OCI-LY7 (cell line): Measurements from ENCODE around the gene ABCB9. TPM values are rescaled to one million over a fixed set of nuclear protein-coding genes. Genes with fewer than 3 reads are reported as not detected.

Experiments
- BruUV-seq: library from RNA; stranded (reverse); fragments of 400-500 nt; replicated peaks from 2 replicates; lab custom pipeline; 2021; lab: Mats Ljungman, UMichigan
- CTCF ChIA-PET: fragments of 300-600 bp; sonication (Branson Sonifier 250); formaldehyde crosslinking; loops from one replicate; lab custom pipeline; 2022; ENCODE audit warnings: antibody characterized with exemption; ENCODE audit not compliant: unreplicated experiment; lab: Charles Lee
- POLR2A ChIA-PET: fragments of 300-600 bp; sonication (Branson Sonifier 250); formaldehyde crosslinking; loops from one replicate; lab custom pipeline; 2022; ENCODE audit warnings: antibody characterized with exemption; lab: Charles Lee
- DNase-seq: peaks from one replicate; pipeline ENCODE4 v3.0.0-alpha.2; 2015; ENCODE audit warnings: low spot score
- H2AFZ ChIP-seq: fragments of 200-600 bp; sonication (generic), shearing (Covaris generic); 2 replicates; pipeline ENCODE4 v1.6.1; 2014; ENCODE audit warnings: mild to moderate bottlenecking, antibody characterized with exemption, low read length, moderate library complexity
- H3K27ac ChIP-seq: fragments of 200-600 bp; sonication (generic); 2 replicates; pipeline ENCODE4 v1.5.1; 2014; ENCODE audit warnings: mixed run types, low read depth, mild to moderate bottlenecking, moderate library complexity, low read length, inconsistent platforms; ENCODE audit not compliant: poor library complexity, severe bottlenecking
- H3K36me3 ChIP-seq: fragments of 200-600 bp; sonication (generic); 2 replicates; pipeline ENCODE4 v1.6.1; 2014; ENCODE audit warnings: mild to moderate bottlenecking, antibody characterized with exemption, low read length, moderate library complexity, mixed read lengths; ENCODE audit not compliant: insufficient read depth
- H3K4me1 ChIP-seq: fragments of 200-600 bp; sonication (generic); 2 replicates; pipeline ENCODE4 v1.5.1; 2014; ENCODE audit warnings: mild to moderate bottlenecking, low read length; ENCODE audit not compliant: insufficient read depth, poor library complexity, severe bottlenecking
- H3K4me2 ChIP-seq: fragments of 200-600 bp; sonication (generic); 2 replicates; pipeline ENCODE4 v1.6.1; 2014; ENCODE audit warnings: mild to moderate bottlenecking, low read length
- H3K4me3 ChIP-seq: fragments of 200-600 bp; sonication (generic); 2 replicates; pipeline ENCODE4 v1.5.1; 2014; ENCODE audit warnings: mild to moderate bottlenecking, low read depth, low read length; ENCODE audit not compliant: poor library complexity, severe bottlenecking
- H3K79me2 ChIP-seq: fragments of 200-600 bp; sonication (generic); 2 replicates; pipeline ENCODE4 v1.6.1; 2016; ENCODE audit warnings: low read depth, mild to moderate bottlenecking, low read length, moderate library complexity, mixed read lengths; ENCODE audit not compliant: insufficient read depth
- H3K9me2 ChIP-seq: fragments of 200-600 bp; sonication (generic); 2 replicates; pipeline ENCODE4 v1.6.1; 2016; ENCODE audit warnings: mild to moderate bottlenecking, low read length, mixed read lengths; ENCODE audit not compliant: insufficient read depth
- H3K9me3 ChIP-seq: fragments of 200-600 bp; sonication (generic); 2 replicates; pipeline ENCODE4 v1.6.1; 2014; ENCODE audit warnings: mild to moderate bottlenecking, mixed run types, low read length, mixed read lengths
- H4K20me1 ChIP-seq: fragments of 200-600 bp; sonication (generic); 2 replicates; pipeline ENCODE4 v1.6.1; 2014; ENCODE audit warnings: mild to moderate bottlenecking, antibody characterized with exemption, low read length, moderate library complexity, mixed read lengths; ENCODE audit not compliant: insufficient read depth
- CTCF ChIP-seq: fragments of 200-600 bp; sonication (generic); conservative IDR thresholded peaks from 2 replicates; pipeline ENCODE4 v1.5.1; 2014; ENCODE audit warnings: mild to moderate bottlenecking, antibody characterized with exemption, low read length, moderate library complexity, mixed read lengths
- EZH2phosphoT487 ChIP-seq: fragments of 200-600 bp; sonication (generic); IDR thresholded peaks from 2 replicates; pipeline ENCODE4 v1.6.1; 2018; ENCODE audit warnings: low read depth, borderline replicate concordance, mild to moderate bottlenecking, mixed run types, antibody characterized with exemption, low read length, moderate library complexity, mixed read lengths
- intact Hi-C: fragments of 100-400 bp; cut with micrococcal nuclease; formaldehyde crosslinking; loops from one replicate; pipeline ENCODE4 v1.10.0; 2022; ENCODE audit not compliant: unreplicated experiment
- total RNA-seq, 2 experiments: library from RNA; depleted of rRNA in 1 of 2; stranded (reverse); fragments of >200 nt in 1 of 2; shearing (Covaris generic) in 1 of 2; gene quantifications; 2 replicates each; pipeline ENCODE4 v1.2.3, GENCODE V29; 2014 to 2022

Gene ABCB9
- total RNA-seq, 2 experiments from 2014 or later: 4.0 to 7.9 TPM

DNA sequence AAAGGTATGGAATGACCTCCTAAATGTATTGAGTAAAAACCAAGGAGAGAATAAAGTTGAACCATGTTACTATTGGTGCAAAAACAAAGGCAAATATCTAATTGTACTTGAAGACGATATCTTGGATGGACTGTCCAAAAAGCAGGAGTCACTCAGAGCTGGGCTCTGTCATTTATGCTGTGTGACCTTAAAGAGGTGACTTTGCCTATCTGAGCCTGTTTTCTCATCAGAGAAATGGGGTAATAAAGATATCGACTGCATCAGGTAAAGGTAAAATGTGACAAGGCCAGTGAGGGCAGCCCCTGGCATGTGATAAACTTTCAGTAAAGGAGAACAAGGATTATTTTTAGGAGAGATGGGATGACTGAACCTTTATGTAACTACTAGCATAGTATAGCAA is 1.8 kb upstream of the ABCB9 start:
- no peak for TF ChIP-seq CTCF
- TF ChIP-seq EZH2phosphoT487: no peak
- ChIA-PET CTCF (no interaction called here), POLR2A (interaction anchor here (0.5 to 1.9 kb wide), 5 partner anchors 12 to 610 kb away, joined by 3 to 9 read pairs (median 5); partner anchors contain the start of gene ARL6IP4)

DNA sequence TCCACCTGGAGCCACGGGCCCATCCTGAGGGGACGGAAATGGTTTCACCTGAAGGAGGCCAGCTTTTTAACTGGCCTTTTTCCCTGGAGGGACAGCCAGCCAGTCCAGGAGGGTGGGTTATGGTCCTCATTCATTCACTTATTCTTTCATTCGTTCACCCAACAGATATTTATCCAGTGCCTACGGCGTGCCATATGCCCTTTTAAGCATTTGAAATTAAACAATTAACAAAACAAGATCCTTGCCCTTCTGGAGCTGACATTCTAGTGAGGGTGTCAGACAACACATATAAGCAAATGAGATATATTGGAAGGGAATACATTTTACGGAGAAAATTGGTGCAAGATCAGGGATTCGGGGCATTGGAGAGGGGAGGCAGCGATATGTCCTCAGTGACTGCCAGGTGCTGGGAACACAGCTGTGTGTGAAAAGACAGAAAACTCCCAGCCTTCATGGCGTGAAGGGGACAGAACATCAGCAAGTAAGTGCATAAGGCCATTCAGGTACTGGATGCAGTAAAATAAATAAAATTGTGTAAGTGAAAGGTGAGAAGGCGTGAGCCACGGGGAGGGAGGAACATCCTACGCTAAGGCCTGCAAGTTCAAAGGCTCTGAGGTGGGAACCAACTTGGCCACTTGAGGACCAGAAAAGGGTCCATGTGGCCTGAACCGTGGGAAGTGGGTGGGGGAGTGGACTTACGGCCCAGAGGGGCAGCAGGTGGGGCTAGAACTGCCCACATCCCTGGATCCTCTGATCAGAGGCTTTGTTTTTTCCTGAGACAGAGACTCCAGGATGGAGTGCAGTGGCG is 684 bp upstream of the ABCB9 start:
- peak overlapping the region; percentile 86 for H3K4me2 ChIP-seq
- no peaks in the 10 kb centered on the region for H3K36me3 ChIP-seq
- no peaks in the 10 kb centered on the region for H4K20me1 ChIP-seq
- no peak overlapping the region; the same call in 1 of the 2 replicates for H2AFZ ChIP-seq
- H3K9me2 ChIP-seq: no peaks in the 10 kb centered on the region
- peaks cover 26% of the 10 kb centered on the region for H3K4me1 ChIP-seq
- ChIA-PET CTCF (interaction anchor here (0.6 kb wide), 1 partner anchor 8 kb away, joined by 3 read pairs; the partner anchor contains the start of gene OGFOD2), POLR2A (interaction anchor here (0.6 to 0.7 kb wide), 2 partner anchors 79 to 95 kb away, joined by 3 read pairs; no protein-coding TSS in a partner anchor)
- TF ChIP-seq CTCF: no peak
- TF ChIP-seq EZH2phosphoT487: no peak
- BruUV-seq: no TSS peak
- no peak overlapping the region for H3K27ac ChIP-seq
- H3K79me2 ChIP-seq: no peaks in the 10 kb centered on the region
- intact Hi-C loops: no loop called here
- no peaks in the 10 kb centered on the region for H3K9me3 ChIP-seq
- DNase-seq: no peak
- peak overlapping the region; percentile 71 for H3K4me3 ChIP-seq

More for the DNA sequence above, 1.8 kb upstream of the ABCB9 start:
- no TSS peak for BruUV-seq
- H3K79me2 ChIP-seq: no peaks in the 10 kb centered on the region
- H4K20me1 ChIP-seq: no peaks in the 10 kb centered on the region
- no peak overlapping the region for H3K27ac ChIP-seq
- no peak for DNase-seq
- no peak overlapping the region for H3K4me2 ChIP-seq
- no peaks in the 10 kb centered on the region for H3K9me3 ChIP-seq
- H2AFZ ChIP-seq: no peak overlapping the region
- intact Hi-C loops: no loop called here
- H3K4me1 ChIP-seq: peaks cover 23% of the 10 kb centered on the region
- H3K36me3 ChIP-seq: no peaks in the 10 kb centered on the region
- H3K9me2 ChIP-seq: no peaks in the 10 kb centered on the region
- no peak overlapping the region for H3K4me3 ChIP-seq
